Measurements from ENCODE around the gene AP4M1. TPM values are rescaled to one million over a fixed set of nuclear protein-coding genes. Genes with fewer than 3 reads are reported as not detected.
"Not testable (repeated sequence)": the region's sequence is repeated elsewhere in the genome, so short reads cannot be mapped to it uniquely, and the experiment has no call there.

Gene AP4M1
- total and polyA plus RNA-seq, 5 experiments from 2014 or later, result 1.7 to 10.9 (median 3.6) TPM

- DNase-seq, result not testable (repeated sequence)
- Mint-ChIP-seq H3K4me1 (peaks cover 13 to 28% (median 21%) of the 10 kb centered on the region in 4 donors), H3K27ac (peak overlapping the region in 2 of 10 donors; percentile 29)
Measured at GRCh38 chr7:100146350-100146749, 44.9 kb downstream of the AP4M1 start.

GRCh38 chr7:100147278-100147677 is 45.8 kb downstream of the AP4M1 start:
- POLR2A ChIA-PET, result interaction anchor here (0.7 to 16.1 kb wide), 11 partner anchors 17 to 222 kb away, joined by 3 to 358 read pairs (median 4); partner anchors contain the start of genes CNPY4, GAL3ST4, GPC2 and MBLAC1
- H3K27me3 Mint-ChIP-seq, result no peaks in the 10 kb centered on the region
- H3K9me3 Mint-ChIP-seq, result no peaks in the 10 kb centered on the region
- DNase-seq, result no peak
- H3K4me1 Mint-ChIP-seq, result peaks cover 14 to 33% (median 29%) of the 10 kb centered on the region in 4 donors
- H3K27ac Mint-ChIP-seq, result peak overlapping the region in 2 of 10 donors; percentile 74 to 96
- no peak for ATAC-seq
- H3K36me3 Mint-ChIP-seq, result peaks cover 0 to 16% (median 3%) of the 10 kb centered on the region in 3 donors
- peak overlapping the region in 1 of 10 donors; percentile 4 for H3K4me3 Mint-ChIP-seq

More at GRCh38 chr7:100146350-100146749, 44.9 kb downstream of the AP4M1 start:
- not testable (repeated sequence) for ATAC-seq, H3K9me3 Mint-ChIP-seq, H3K4me3 Mint-ChIP-seq, H3K27me3 Mint-ChIP-seq, H3K36me3 Mint-ChIP-seq
- POLR2A ChIA-PET, result interaction anchor here (0.7 to 16.1 kb wide), 2 partner anchors 10 to 18 kb away, joined by 5 to 358 read pairs; partner anchors contain the start of genes GAL3ST4 and TRAPPC14

- H3K36me3 Mint-ChIP-seq, result peaks cover 0 to 26% (median 7%) of the 10 kb centered on the region in 3 donors
- peaks cover 19 to 42% (median 36%) of the 10 kb centered on the region in 4 donors for H3K4me1 Mint-ChIP-seq
- H3K27me3 Mint-ChIP-seq, result no peaks in the 10 kb centered on the region
- POLR2A ChIA-PET, result interaction anchor here (0.6 to 16.1 kb wide), 34 partner anchors 9 to 1104 kb away, joined by 3 to 358 read pairs (median 4); partner anchors contain the start of genes CNPY4, GAL3ST4, GPC2 and MBLAC1
- peak overlapping the region; percentile 96 to 99 (median 98) for H3K27ac Mint-ChIP-seq
- no peaks in the 10 kb centered on the region for H3K9me3 Mint-ChIP-seq
- H3K4me3 Mint-ChIP-seq, result peak overlapping the region; percentile 89 to 99 (median 94)
- DNase-seq (no peak), ATAC-seq (peak; percentile 6 to 24)
Measured at GRCh38 chr7:100148225-100148558, 46.7 kb downstream of the AP4M1 start.

GRCh38 chr7:100148559-100149328 is 47.3 kb downstream of the AP4M1 start, which contains the start of gene LAMTOR4:
LAMTOR4 (plus strand) TSS chr7:100148918; CDS start chr7:100148973, 55 bp downstream.
- Mint-ChIP-seq H3K27me3 (no peaks in the 10 kb centered on the region), H3K4me3 (peak within 1 kb of the TSS; percentile 89 to 99 (median 94)), H3K27ac (peak within 1 kb of the TSS; percentile 96 to 99 (median 98)), H3K36me3 (peaks cover 0 to 31% (median 7%) of the 10 kb centered on the region in 3 donors), H3K4me1 (peaks cover 20 to 47% (median 37%) of the 10 kb centered on the region in 4 donors), H3K9me3 (no peaks in the 10 kb centered on the region)
- DNase-seq, result peak; percentile 88 to 99 (median 98)
- ATAC-seq, result peak; percentile 94 to 96
- POLR2A ChIA-PET, result interaction anchor here (0.6 to 16.1 kb wide), 31 partner anchors 10 to 1104 kb away, joined by 3 to 358 read pairs (median 4); partner anchors contain the start of genes CNPY4, COPS6, GAL3ST4 and GPC2

- peak overlapping the region in 5 of 10 donors; percentile 28 to 66 (median 51) for H3K4me3 Mint-ChIP-seq
- no peak for ATAC-seq
- peaks cover 0 to 60% (median 9%) of the 10 kb centered on the region in 3 donors for H3K36me3 Mint-ChIP-seq
- no peaks in the 10 kb centered on the region for H3K9me3 Mint-ChIP-seq
- no peak for DNase-seq
- H3K27me3 Mint-ChIP-seq, result no peaks in the 10 kb centered on the region
- H3K27ac Mint-ChIP-seq, result peak overlapping the region; percentile 48 to 91 (median 85)
- POLR2A ChIA-PET, result interaction anchor here (0.7 to 17.8 kb wide), 5 partner anchors 10 to 601 kb away, joined by 3 to 358 read pairs (median 6); partner anchors contain the start of genes FAM200A, GAL3ST4, GPC2 and STAG3
- H3K4me1 Mint-ChIP-seq, result peaks cover 27 to 75% (median 61%) of the 10 kb centered on the region in 4 donors
Measured at GRCh38 chr7:100152404-100152803, 51.0 kb downstream of the AP4M1 start.

- Mint-ChIP-seq H3K9me3 (no peaks in the 10 kb centered on the region), H3K4me3 (peak overlapping the region in 1 of 10 donors; percentile 15), H3K27ac (peak overlapping the region in 9 of 10 donors; percentile 31 to 91 (median 85)), H3K4me1 (peaks cover 30 to 78% (median 65%) of the 10 kb centered on the region in 4 donors), H3K27me3 (no peaks in the 10 kb centered on the region), H3K36me3 (peaks cover 0 to 63% (median 9%) of the 10 kb centered on the region in 3 donors)
- no peak for DNase-seq
- POLR2A ChIA-PET, result interaction anchor here (1.8 to 17.8 kb wide), 3 partner anchors 11 to 26 kb away, joined by 6 to 358 read pairs (median 187); partner anchors contain the start of genes GAL3ST4, GPC2, STAG3 and TRAPPC14
- no peak for ATAC-seq
Measured at GRCh38 chr7:100152937-100153666, 51.7 kb downstream of the AP4M1 start.

GRCh38 chr7:100153708-100154535 is 52.5 kb downstream of the AP4M1 start:
- H3K4me3 Mint-ChIP-seq, result peak overlapping the region in 2 of 10 donors; percentile 15 to 62
- DNase-seq (no peak), ATAC-seq (no peak)
- H3K9me3 Mint-ChIP-seq, result no peaks in the 10 kb centered on the region
- H3K4me1 Mint-ChIP-seq, result peaks cover 23 to 74% (median 61%) of the 10 kb centered on the region in 4 donors
- POLR2A ChIA-PET, result interaction anchor here (1.8 to 17.8 kb wide), 3 partner anchors 11 to 25 kb away, joined by 6 to 358 read pairs (median 187); partner anchors contain the start of genes GAL3ST4, GPC2, STAG3 and TRAPPC14
- peaks cover 0 to 63% (median 9%) of the 10 kb centered on the region in 3 donors for H3K36me3 Mint-ChIP-seq
- H3K27ac Mint-ChIP-seq, result peak overlapping the region; percentile 41 to 83 (median 68)
- no peaks in the 10 kb centered on the region for H3K27me3 Mint-ChIP-seq

- ATAC-seq, result no peak
- POLR2A ChIA-PET, result interaction anchor here (1.0 to 17.8 kb wide), 4 partner anchors 10 to 117 kb away, joined by 3 to 358 read pairs (median 95); partner anchors contain the start of genes GAL3ST4, GPC2, STAG3 and TRAPPC14
- Mint-ChIP-seq H3K36me3 (peaks cover 0 to 63% (median 9%) of the 10 kb centered on the region in 3 donors), H3K9me3 (no peaks in the 10 kb centered on the region), H3K4me3 (peak overlapping the region in 3 of 10 donors; percentile 13 to 33 (median 29)), H3K27ac (peak overlapping the region in 5 of 10 donors; percentile 63 to 90 (median 70)), H3K27me3 (no peaks in the 10 kb centered on the region), H3K4me1 (peaks cover 23 to 74% (median 66%) of the 10 kb centered on the region in 4 donors)
- DNase-seq, result no peak
Measured at GRCh38 chr7:100154651-100155491, 53.4 kb downstream of the AP4M1 start.

DNA sequence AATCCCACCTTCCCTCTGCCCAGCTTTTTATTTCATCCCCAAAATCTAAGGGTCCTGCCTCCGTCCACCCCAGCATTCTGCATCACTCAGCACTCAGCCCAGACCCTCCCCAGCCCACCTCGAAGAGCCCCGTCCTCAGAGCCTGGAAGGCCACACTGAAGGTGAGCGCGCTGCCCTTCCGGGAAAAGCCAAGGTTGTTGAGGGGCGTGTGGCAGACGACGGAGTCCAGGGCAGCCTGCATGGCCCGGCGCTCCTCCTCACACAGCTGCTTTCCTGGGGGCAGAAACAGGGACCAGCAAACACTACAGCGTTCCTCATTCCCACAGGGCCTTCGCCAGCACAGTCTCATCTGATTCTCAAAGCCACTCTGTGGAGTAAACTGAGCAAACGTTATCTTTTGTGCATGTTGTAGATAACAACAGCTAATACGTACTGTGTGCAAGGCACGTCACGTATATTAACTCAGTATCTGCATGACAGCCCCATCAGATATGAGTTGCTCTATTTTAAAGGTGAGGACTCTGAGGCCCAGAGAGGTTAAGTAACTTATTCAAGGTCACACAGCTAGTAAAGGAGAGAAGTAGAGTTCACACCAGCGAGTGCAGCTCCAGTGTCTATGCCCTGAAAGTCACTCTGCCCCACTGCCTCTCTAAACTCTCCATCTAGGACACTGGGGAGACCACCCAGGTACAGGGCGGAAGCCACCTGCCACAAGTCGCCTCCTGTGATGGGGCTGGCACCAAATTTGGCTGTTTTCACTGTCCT is 54.3 kb downstream of the AP4M1 start:
- H3K36me3 Mint-ChIP-seq, result peaks cover 0 to 56% (median 9%) of the 10 kb centered on the region in 3 donors
- H3K27me3 Mint-ChIP-seq, result no peaks in the 10 kb centered on the region
- peaks cover 18 to 68% (median 59%) of the 10 kb centered on the region in 4 donors for H3K4me1 Mint-ChIP-seq
- POLR2A ChIA-PET, result interaction anchor here (0.6 to 18.7 kb wide), 8 partner anchors 2 to 273 kb away, joined by 3 to 358 read pairs (median 3); partner anchors contain the start of genes GAL3ST4, GPC2, LAMTOR4 and STAG3
- peak overlapping the region in 8 of 10 donors; percentile 27 to 89 (median 74) for H3K4me3 Mint-ChIP-seq
- DNase-seq, result no peak
- peak overlapping the region in 9 of 10 donors; percentile 65 to 94 (median 90) for H3K27ac Mint-ChIP-seq
- H3K9me3 Mint-ChIP-seq, result no peaks in the 10 kb centered on the region
- no peak for ATAC-seq

Measured in naive thymus-derived CD8-positive, alpha-beta T cell (primary cell).